Right ventricle myocardium inferior (tissue), 1 donor: ENCODE measurements around the gene GTF3C1. TPM values are rescaled to one million over a fixed set of nuclear protein-coding genes. Genes with fewer than 3 reads are reported as not detected.

Experiments
- ATAC-seq: fragments of 200-7000 bp; cut with Tn5 transposase; one replicate; pipeline ENCODE4 v1.9.1; 2020; ENCODE audit warnings: mild to moderate bottlenecking, moderate library complexity
- DNase-seq: peaks from one replicate; pipeline ENCODE4 v3.0.0; 2021; ENCODE audit errors: missing footprints
- intact Hi-C: fragments of 100-400 bp; cut with DNase I; formaldehyde crosslinking; loops from one replicate; pipeline ENCODE4 v1.11.0; 2022
- total RNA-seq: library from RNA; stranded (reverse); fragmentation: NEBNext Ultra II Directional; extraction: Animal tissue kit (Norgen Biotek cat#: 25700); gene quantifications from one replicate; pipeline ENCODE4 v1.2.1, GENCODE V29; 2021
- donor health status: DM: no; HTN: yes; CAD: no; lungs with severe emphysema.

GTF3C1 gene
- total RNA-seq, 1 donor from 2014 or later: 45.1 TPM

- ATAC-seq (no peak), DNase-seq (no peak)
- intact Hi-C loops: no loop called here
Measured at GRCh38 chr16:27528294-27528693, 21.4 kb downstream of the GTF3C1 start.

- intact Hi-C loops: no loop called here
- DNase-seq (no peak), ATAC-seq (peak; percentile 70)
Measured at GRCh38 chr16:27526180-27526579, 23.5 kb downstream of the GTF3C1 start.

- intact Hi-C loops: loop anchor here (5.0 kb wide), 1 partner anchor 95 kb away; no protein-coding TSS in a partner anchor
- peak; percentile 56 for ATAC-seq
- DNase-seq: no peak
Measured at GRCh38 chr16:27522173-27522707, 27.5 kb downstream of the GTF3C1 start.

- DNase-seq (peak; percentile 73), ATAC-seq (peak; percentile 92)
- intact Hi-C loops: loop anchor here (5.0 kb wide), 1 partner anchor 96 kb away; no protein-coding TSS in a partner anchor
Measured at GRCh38 chr16:27520982-27521673, 28.6 kb downstream of the GTF3C1 start.

GRCh38 chr16:27518226-27518625 is 31.5 kb downstream of the GTF3C1 start:
- DNase-seq (no peak), ATAC-seq (no peak)
- intact Hi-C loops: loop anchor here (5.0 kb wide), 1 partner anchor 34 kb away; the partner anchor contains the start of gene KATNIP

GRCh38 chr16:27517664-27518063 is 32.0 kb downstream of the GTF3C1 start:
- DNase-seq (no peak), ATAC-seq (no peak)
- intact Hi-C loops: loop anchor here (5.0 kb wide), 1 partner anchor 35 kb away; the partner anchor contains the start of gene KATNIP

GRCh38 chr16:27516365-27516764 is 33.3 kb downstream of the GTF3C1 start:
- intact Hi-C loops: loop anchor here (5.0 kb wide), 1 partner anchor 36 kb away; the partner anchor contains the start of gene KATNIP
- ATAC-seq (no peak), DNase-seq (no peak)

- DNase-seq (no peak), ATAC-seq (peak; percentile 36)
- intact Hi-C loops: loop anchor here (5.0 kb wide), 1 partner anchor 36 kb away; the partner anchor contains the start of gene KATNIP
Measured at GRCh38 chr16:27515874-27516353, 33.8 kb downstream of the GTF3C1 start.

- intact Hi-C loops: loop anchor here (5.0 kb wide), 1 partner anchor 37 kb away; the partner anchor contains the start of gene KATNIP
- peak; percentile 77 for DNase-seq
- ATAC-seq: peak; percentile 64
Measured at GRCh38 chr16:27514806-27515205, 34.9 kb downstream of the GTF3C1 start.

- ATAC-seq (peak; percentile 61), DNase-seq (no peak)
Measured at GRCh38 chr16:27511657-27512448, 37.9 kb downstream of the GTF3C1 start.

GRCh38 chr16:27508476-27508875 is 41.2 kb downstream of the GTF3C1 start:
- intact Hi-C loops: no loop called here
- DNase-seq (no peak), ATAC-seq (no peak)

More at GRCh38 chr16:27511657-27512448, 37.9 kb downstream of the GTF3C1 start:
- intact Hi-C loops: no loop called here

- ATAC-seq: no peak
- no peak for DNase-seq
- intact Hi-C loops: no loop called here
Measured at GRCh38 chr16:27506771-27507170, 42.9 kb downstream of the GTF3C1 start.

- intact Hi-C loops: no loop called here
- DNase-seq: no peak
- ATAC-seq: peak; percentile 87
Measured at GRCh38 chr16:27505297-27506236, 44.1 kb downstream of the GTF3C1 start.

GRCh38 chr16:27503662-27504061 is 46.1 kb downstream of the GTF3C1 start:
- intact Hi-C loops: no loop called here
- DNase-seq (no peak), ATAC-seq (no peak)

- intact Hi-C loops: no loop called here
- no peak for DNase-seq
- ATAC-seq: no peak
Measured at GRCh38 chr16:27500801-27501200, 48.9 kb downstream of the GTF3C1 start.

- intact Hi-C loops: no loop called here
- peak; percentile 80 for ATAC-seq
- DNase-seq: no peak
Measured at GRCh38 chr16:27499659-27500055, 50.1 kb downstream of the GTF3C1 start.

- intact Hi-C loops: no loop called here
- no peak for DNase-seq
- ATAC-seq: peak; percentile 40
Measured at GRCh38 chr16:27498916-27499658, 50.6 kb downstream of the GTF3C1 start.
